SW 1271 (cell line): ENCODE results near the gene NDUFS6.

ENCODE experiments used
- DNase-seq, 2 experiments: peaks; one replicate each; lab custom pipeline; 2025; lab: John Stamatoyannopoulos, UW

Gene NDUFS6

GRCh38 chr5:1765141-1765879, 35.9 kb upstream of the NDUFS6 start:
- no peak for DNase-seq

- DNase-seq: no peak
Observed at GRCh38 chr5:1765880-1766235, 35.3 kb upstream of the NDUFS6 start.

- DNase-seq: no peak
Observed at GRCh38 chr5:1767524-1768282, 33.5 kb upstream of the NDUFS6 start.

GRCh38 chr5:1768283-1769000, 32.8 kb upstream of the NDUFS6 start:
- no peak for DNase-seq

GRCh38 chr5:1769017-1769640, 32.1 kb upstream of the NDUFS6 start:
- no peak for DNase-seq

GRCh38 chr5:1769752-1770442, 31.3 kb upstream of the NDUFS6 start:
- DNase-seq: no peak

- DNase-seq: no peak
Observed at GRCh38 chr5:1770443-1770802, 30.8 kb upstream of the NDUFS6 start.

- no peak for DNase-seq
Observed at GRCh38 chr5:1771149-1772065, 29.8 kb upstream of the NDUFS6 start.

- DNase-seq: peak in 1 of 2 experiments; percentile 16
Observed at GRCh38 chr5:1772634-1773033, 28.6 kb upstream of the NDUFS6 start.

- no peak for DNase-seq
Observed at GRCh38 chr5:1776831-1777230, 24.4 kb upstream of the NDUFS6 start.

- no peak for DNase-seq
Observed at GRCh38 chr5:1777281-1778137, 23.7 kb upstream of the NDUFS6 start.

- DNase-seq: no peak
Observed at GRCh38 chr5:1778138-1779020, 22.8 kb upstream of the NDUFS6 start.

- DNase-seq: no peak
Observed at GRCh38 chr5:1779021-1779680, 22.1 kb upstream of the NDUFS6 start.

- DNase-seq: no peak
Observed at GRCh38 chr5:1779782-1780613, 21.2 kb upstream of the NDUFS6 start.

- no peak for DNase-seq
Observed at GRCh38 chr5:1780614-1780930, 20.6 kb upstream of the NDUFS6 start.

GRCh38 chr5:1781107-1781506, 20.1 kb upstream of the NDUFS6 start:
- no peak for DNase-seq

GRCh38 chr5:1781726-1782384, 19.4 kb upstream of the NDUFS6 start:
- DNase-seq: no peak
